ENCODE measurements around the gene BMPR1A.
"Not testable (repeated sequence)": the region's sequence is repeated elsewhere in the genome, so short reads cannot be mapped to it uniquely, and the experiment has no call there.

Gene BMPR1A

GRCh38 chr10:86947806-86948205 is 191.4 kb downstream of the BMPR1A start:
- H3K4me3 ChIP-seq (ENCODE audit: low read length); H3K56ac ChIP-seq (ENCODE audit: low read length); H4K5ac ChIP-seq (ENCODE audit: low read length); H3K9ac ChIP-seq (ENCODE audit: low read length); H3K36me3 ChIP-seq (ENCODE audit: control insufficient read depth, insufficient read depth, low read length); H3K4me2 ChIP-seq (ENCODE audit: low read length); H4K8ac ChIP-seq (ENCODE audit: low read depth, low read length); H3K4me1 ChIP-seq (ENCODE audit: control insufficient read depth, low read depth, low read length); H3K23ac ChIP-seq (ENCODE audit: low read length); H3K4ac ChIP-seq (ENCODE audit: low read depth, low read length); DNase-seq; H2BK15ac ChIP-seq (replicated peaks; ENCODE audit: low read depth); H2AK5ac ChIP-seq (ENCODE audit: low read length); H3K79me2 ChIP-seq (ENCODE audit: control insufficient read depth, insufficient read depth, low read length); H3K18ac ChIP-seq (ENCODE audit: low read length); H3K27me3 ChIP-seq (ENCODE audit: insufficient read depth, low read length, poor library complexity); H2BK5ac ChIP-seq (ENCODE audit: low read length); H3K27ac ChIP-seq (ENCODE audit: low read depth, low read length); H3K79me1 ChIP-seq (ENCODE audit: low read length); H2BK120ac ChIP-seq (ENCODE audit: low read depth, low read length): not testable (repeated sequence)
- no CpG with 5 or more reads among the region's 4 CpGs for WGBS (ENCODE audit: extremely low coverage, insufficient coverage, low lambda C conversion rate)

- Histone ChIP-seq H3K36me3 (ENCODE audit: control insufficient read depth, insufficient read depth, low read length) (no peaks in the 10 kb centered on the region), H3K4me2 (ENCODE audit: low read length) (no peak overlapping the region), H3K79me2 (ENCODE audit: control insufficient read depth, insufficient read depth, low read length) (no peaks in the 10 kb centered on the region), H3K23ac (ENCODE audit: low read length) (no peak overlapping the region), H2AK5ac (ENCODE audit: low read length) (no peak overlapping the region), H3K27ac (ENCODE audit: low read depth, low read length) (no peak overlapping the region), H4K5ac (ENCODE audit: low read length) (no peak overlapping the region), H2BK15ac (replicated peaks; ENCODE audit: low read depth) (no peak overlapping the region), H4K8ac (ENCODE audit: low read depth, low read length) (no peak overlapping the region), H3K79me1 (ENCODE audit: low read length) (no peaks in the 10 kb centered on the region), H3K18ac (ENCODE audit: low read length) (no peak overlapping the region), H3K27me3 (ENCODE audit: insufficient read depth, low read length, poor library complexity) (no peaks in the 10 kb centered on the region), H3K9ac (ENCODE audit: low read length) (no peak overlapping the region), H3K4me3 (ENCODE audit: low read length) (no peak overlapping the region), H2BK5ac (ENCODE audit: low read length) (no peak overlapping the region), H2BK120ac (ENCODE audit: low read depth, low read length) (no peak overlapping the region), H3K4me1 (ENCODE audit: control insufficient read depth, low read depth, low read length) (peaks cover 14% of the 10 kb centered on the region), H3K56ac (ENCODE audit: low read length) (no peak overlapping the region), H3K4ac (ENCODE audit: low read depth, low read length) (no peak overlapping the region)
- WGBS (ENCODE audit: extremely low coverage, insufficient coverage, low lambda C conversion rate), result no CpG with 5 or more reads among the region's 1 CpG
- no peak for DNase-seq
These were observed 193.9 kb downstream of the BMPR1A start for GRCh38 chr10:86950349-86950748.

- Histone ChIP-seq H3K4me2 (ENCODE audit: low read length) (no peak overlapping the region), H3K79me1 (ENCODE audit: low read length) (no peaks in the 10 kb centered on the region), H3K4me1 (ENCODE audit: control insufficient read depth, low read depth, low read length) (peaks cover 22% of the 10 kb centered on the region), H4K5ac (ENCODE audit: low read length) (no peak overlapping the region), H2BK15ac (replicated peaks; ENCODE audit: low read depth) (no peak overlapping the region), H3K9ac (ENCODE audit: low read length) (no peak overlapping the region), H3K56ac (ENCODE audit: low read length) (no peak overlapping the region), H3K79me2 (ENCODE audit: control insufficient read depth, insufficient read depth, low read length) (no peaks in the 10 kb centered on the region), H3K23ac (ENCODE audit: low read length) (no peak overlapping the region), H2BK5ac (ENCODE audit: low read length) (no peak overlapping the region), H2AK5ac (ENCODE audit: low read length) (no peak overlapping the region), H3K27ac (ENCODE audit: low read depth, low read length) (no peak overlapping the region), H4K8ac (ENCODE audit: low read depth, low read length) (no peak overlapping the region), H3K36me3 (ENCODE audit: control insufficient read depth, insufficient read depth, low read length) (no peaks in the 10 kb centered on the region), H3K27me3 (ENCODE audit: insufficient read depth, low read length, poor library complexity) (no peaks in the 10 kb centered on the region), H3K18ac (ENCODE audit: low read length) (no peak overlapping the region), H2BK120ac (ENCODE audit: low read depth, low read length) (no peak overlapping the region), H3K4me3 (ENCODE audit: low read length) (no peak overlapping the region), H3K4ac (ENCODE audit: low read depth, low read length) (no peak overlapping the region)
- DNase-seq, result no peak
These were observed 194.9 kb downstream of the BMPR1A start for GRCh38 chr10:86951184-86951761.

GRCh38 chr10:86952106-86952505 is 195.7 kb downstream of the BMPR1A start:
- Histone ChIP-seq H3K27ac (ENCODE audit: low read depth, low read length) (no peak overlapping the region), H3K23ac (ENCODE audit: low read length) (no peak overlapping the region), H2BK15ac (replicated peaks; ENCODE audit: low read depth) (no peak overlapping the region), H3K36me3 (ENCODE audit: control insufficient read depth, insufficient read depth, low read length) (no peaks in the 10 kb centered on the region), H3K4me3 (ENCODE audit: low read length) (no peak overlapping the region), H3K79me2 (ENCODE audit: control insufficient read depth, insufficient read depth, low read length) (no peaks in the 10 kb centered on the region), H3K4me2 (ENCODE audit: low read length) (no peak overlapping the region), H2AK5ac (ENCODE audit: low read length) (no peak overlapping the region), H3K56ac (ENCODE audit: low read length) (no peak overlapping the region), H4K8ac (ENCODE audit: low read depth, low read length) (no peak overlapping the region), H4K5ac (ENCODE audit: low read length) (no peak overlapping the region), H2BK5ac (ENCODE audit: low read length) (no peak overlapping the region), H3K9ac (ENCODE audit: low read length) (no peak overlapping the region), H3K79me1 (ENCODE audit: low read length) (no peaks in the 10 kb centered on the region), H3K4ac (ENCODE audit: low read depth, low read length) (no peak overlapping the region), H2BK120ac (ENCODE audit: low read depth, low read length) (no peak overlapping the region), H3K4me1 (ENCODE audit: control insufficient read depth, low read depth, low read length) (peaks cover 23% of the 10 kb centered on the region), H3K27me3 (ENCODE audit: insufficient read depth, low read length, poor library complexity) (no peaks in the 10 kb centered on the region), H3K18ac (ENCODE audit: low read length) (no peak overlapping the region)
- WGBS (ENCODE audit: extremely low coverage, insufficient coverage, low lambda C conversion rate), result no CpG with 5 or more reads among the region's 7 CpGs
- no peak for DNase-seq

GRCh38 chr10:86952697-86953096 is 196.3 kb downstream of the BMPR1A start:
- DNase-seq; H3K4ac ChIP-seq (ENCODE audit: low read depth, low read length); H2AK5ac ChIP-seq (ENCODE audit: low read length); H2BK120ac ChIP-seq (ENCODE audit: low read depth, low read length); H3K79me1 ChIP-seq (ENCODE audit: low read length); H2BK5ac ChIP-seq (ENCODE audit: low read length); H2BK15ac ChIP-seq (replicated peaks; ENCODE audit: low read depth); H3K79me2 ChIP-seq (ENCODE audit: control insufficient read depth, insufficient read depth, low read length); H3K4me3 ChIP-seq (ENCODE audit: low read length); H3K27me3 ChIP-seq (ENCODE audit: insufficient read depth, low read length, poor library complexity); H3K27ac ChIP-seq (ENCODE audit: low read depth, low read length); H3K9ac ChIP-seq (ENCODE audit: low read length); H3K36me3 ChIP-seq (ENCODE audit: control insufficient read depth, insufficient read depth, low read length); H3K18ac ChIP-seq (ENCODE audit: low read length); H3K4me2 ChIP-seq (ENCODE audit: low read length); H3K23ac ChIP-seq (ENCODE audit: low read length); H3K56ac ChIP-seq (ENCODE audit: low read length); H4K8ac ChIP-seq (ENCODE audit: low read depth, low read length); H4K5ac ChIP-seq (ENCODE audit: low read length): not testable (repeated sequence)
- no CpG with 5 or more reads among the region's 10 CpGs for WGBS (ENCODE audit: extremely low coverage, insufficient coverage, low lambda C conversion rate)
- peaks cover 23% of the 10 kb centered on the region for H3K4me1 ChIP-seq (ENCODE audit: control insufficient read depth, low read depth, low read length)
